Measurements from ENCODE around the gene ZDHHC1. TPM values are rescaled to one million over a fixed set of nuclear protein-coding genes. Genes with fewer than 3 reads are reported as not detected.
"Not testable (repeated sequence)": the region's sequence is repeated elsewhere in the genome, so short reads cannot be mapped to it uniquely, and the experiment has no call there.

The ZDHHC1 gene
- total RNA-seq, 1 experiment from 2014 or later = not detected

DNA sequence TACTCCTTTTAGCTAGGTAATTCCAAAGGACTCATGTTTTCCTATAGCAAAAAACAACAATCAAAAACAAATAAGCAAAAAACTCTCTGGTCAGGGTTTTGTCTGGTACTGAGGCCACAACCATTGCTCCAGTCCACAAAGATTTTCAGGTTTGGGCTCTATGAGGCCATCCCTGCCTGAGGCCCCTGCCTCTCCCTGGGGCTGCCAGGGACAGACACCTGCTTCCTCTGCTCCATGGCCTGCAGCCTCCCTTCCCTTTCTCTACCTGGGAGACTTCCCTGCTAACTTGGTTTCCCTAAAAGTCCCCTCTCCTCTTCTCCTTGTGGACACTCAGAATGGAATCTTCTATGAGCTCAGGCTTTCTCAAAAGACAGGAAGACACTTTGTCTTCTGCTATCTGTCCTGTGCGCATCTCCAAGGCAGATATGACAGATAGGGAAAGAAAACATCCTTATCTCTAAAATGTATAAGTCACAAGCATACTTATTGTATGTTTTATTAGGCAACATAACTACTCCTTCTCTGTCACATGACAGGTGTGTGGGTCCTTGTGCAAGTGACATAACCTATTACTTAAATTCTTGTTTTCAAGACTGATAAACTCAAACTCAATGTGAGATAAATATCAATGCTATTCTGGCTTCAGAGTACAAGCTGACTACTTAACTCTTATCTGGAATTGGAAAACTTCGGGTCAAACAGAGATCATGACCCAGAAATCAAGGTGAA, 1.2 kb upstream of the ZDHHC1 start:
- Histone ChIP-seq H3K9ac (ENCODE audit: low read length) (no peak overlapping the region), H3K27me3 (ENCODE audit: low read length) (no peaks in the 10 kb centered on the region), H3K9me3 (ENCODE audit: low read length) (no peaks in the 10 kb centered on the region), H3K36me3 (ENCODE audit: insufficient read depth, low read length) (no peaks in the 10 kb centered on the region), H3K4me3 (ENCODE audit: low read length) (no peak overlapping the region), H3K9me2 (replicated peaks; ENCODE audit: insufficient read depth, low read length) (no peaks in the 10 kb centered on the region), H3K27ac (ENCODE audit: low read length) (no peak overlapping the region), H3K4me2 (ENCODE audit: low read depth, low read length, poor library complexity, severe bottlenecking) (no peak overlapping the region), H3K79me2 (ENCODE audit: low read length) (no peaks in the 10 kb centered on the region), H3K4me1 (ENCODE audit: low read length) (no peaks in the 10 kb centered on the region), H4K20me1 (ENCODE audit: insufficient read depth, low read depth, low read length) (no peaks in the 10 kb centered on the region), H2AFZ (ENCODE audit: low read length) (no peak overlapping the region)
- DNase-seq = no peak

DNA sequence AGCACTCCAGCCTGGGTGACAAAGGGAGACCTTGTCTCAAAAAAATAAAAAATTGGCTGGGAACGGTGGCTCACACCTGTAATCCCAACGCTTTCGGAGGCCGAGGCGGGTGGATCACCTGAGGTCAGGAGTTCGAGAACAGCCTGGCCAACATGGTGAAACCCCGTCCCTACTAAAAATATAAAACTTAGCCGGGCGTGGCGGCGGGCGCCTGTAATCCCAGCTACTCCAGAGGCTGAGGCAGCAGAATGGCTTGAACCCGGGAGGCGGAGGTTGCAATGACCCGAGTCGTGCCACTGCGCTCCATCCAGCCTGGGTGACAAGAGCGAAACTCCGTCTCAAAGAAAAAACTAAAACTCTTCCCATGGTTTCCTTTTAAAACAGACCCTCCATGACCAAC, 856 bp downstream of the ZDHHC1 start:
- H3K4me3 ChIP-seq (ENCODE audit: low read length); H4K20me1 ChIP-seq (ENCODE audit: insufficient read depth, low read depth, low read length); H3K9ac ChIP-seq (ENCODE audit: low read length); H2AFZ ChIP-seq (ENCODE audit: low read length); DNase-seq; H3K79me2 ChIP-seq (ENCODE audit: low read length); H3K9me3 ChIP-seq (ENCODE audit: low read length); H3K9me2 ChIP-seq (replicated peaks; ENCODE audit: insufficient read depth, low read length); H3K27ac ChIP-seq (ENCODE audit: low read length); H3K36me3 ChIP-seq (ENCODE audit: insufficient read depth, low read length); H3K4me2 ChIP-seq (ENCODE audit: low read depth, low read length, poor library complexity, severe bottlenecking); H3K27me3 ChIP-seq (ENCODE audit: low read length); H3K4me1 ChIP-seq (ENCODE audit: low read length): not testable (repeated sequence)

- H4K20me1 ChIP-seq (ENCODE audit: insufficient read depth, low read depth, low read length) = no peaks in the 10 kb centered on the region
- H3K9me2 ChIP-seq (replicated peaks; ENCODE audit: insufficient read depth, low read length) = no peaks in the 10 kb centered on the region
- no peak overlapping the region for H3K9ac ChIP-seq (ENCODE audit: low read length)
- no peak for DNase-seq
- H3K36me3 ChIP-seq (ENCODE audit: insufficient read depth, low read length) = no peaks in the 10 kb centered on the region
- H3K79me2 ChIP-seq (ENCODE audit: low read length) = no peaks in the 10 kb centered on the region
- no peak overlapping the region for H3K27ac ChIP-seq (ENCODE audit: low read length)
- no peak overlapping the region for H3K4me3 ChIP-seq (ENCODE audit: low read length)
- H3K9me3 ChIP-seq (ENCODE audit: low read length) = no peaks in the 10 kb centered on the region
- no peak overlapping the region for H3K4me2 ChIP-seq (ENCODE audit: low read depth, low read length, poor library complexity, severe bottlenecking)
- no peak overlapping the region for H2AFZ ChIP-seq (ENCODE audit: low read length)
- no peaks in the 10 kb centered on the region for H3K27me3 ChIP-seq (ENCODE audit: low read length)
- no peaks in the 10 kb centered on the region for H3K4me1 ChIP-seq (ENCODE audit: low read length)
Observed at GRCh38 chr16:67413978-67414911, 2.0 kb downstream of the ZDHHC1 start.

DNA sequence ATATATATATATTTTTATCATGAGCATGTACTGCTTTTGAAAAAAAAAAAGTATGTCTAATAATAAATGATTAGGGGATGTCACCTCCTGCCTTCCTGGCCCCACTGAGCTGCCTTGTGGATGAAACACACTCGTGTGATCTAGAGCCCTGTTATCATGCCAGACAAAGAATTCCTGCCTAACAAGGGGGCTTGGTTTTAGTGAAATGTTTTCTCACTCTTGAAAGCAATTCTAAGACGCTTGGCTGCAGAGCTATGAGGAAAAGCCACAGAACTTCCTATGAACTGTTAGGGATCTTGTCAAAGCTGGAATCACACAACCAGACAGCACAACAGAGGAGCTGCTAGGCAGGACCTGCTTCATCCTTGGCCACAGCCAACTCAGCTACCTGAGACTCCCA, 4.0 kb downstream of the ZDHHC1 start:
- Histone ChIP-seq H3K27ac (ENCODE audit: low read length) (no peak overlapping the region), H3K9me3 (ENCODE audit: low read length) (no peaks in the 10 kb centered on the region), H3K4me2 (ENCODE audit: low read depth, low read length, poor library complexity, severe bottlenecking) (no peak overlapping the region), H4K20me1 (ENCODE audit: insufficient read depth, low read depth, low read length) (no peaks in the 10 kb centered on the region), H3K79me2 (ENCODE audit: low read length) (no peaks in the 10 kb centered on the region), H3K4me1 (ENCODE audit: low read length) (no peaks in the 10 kb centered on the region), H3K27me3 (ENCODE audit: low read length) (no peaks in the 10 kb centered on the region), H2AFZ (ENCODE audit: low read length) (no peak overlapping the region), H3K9me2 (replicated peaks; ENCODE audit: insufficient read depth, low read length) (no peaks in the 10 kb centered on the region), H3K9ac (ENCODE audit: low read length) (no peak overlapping the region), H3K4me3 (ENCODE audit: low read length) (no peak overlapping the region), H3K36me3 (ENCODE audit: insufficient read depth, low read length) (no peaks in the 10 kb centered on the region)
- DNase-seq = no peak

GRCh38 chr16:67411339-67411738, 4.9 kb downstream of the ZDHHC1 start:
- no peak overlapping the region for H2AFZ ChIP-seq (ENCODE audit: low read length)
- H3K4me3 ChIP-seq (ENCODE audit: low read length) = no peak overlapping the region
- no peaks in the 10 kb centered on the region for H3K79me2 ChIP-seq (ENCODE audit: low read length)
- H3K27me3 ChIP-seq (ENCODE audit: low read length) = no peaks in the 10 kb centered on the region
- no peaks in the 10 kb centered on the region for H4K20me1 ChIP-seq (ENCODE audit: insufficient read depth, low read depth, low read length)
- H3K9me2 ChIP-seq (replicated peaks; ENCODE audit: insufficient read depth, low read length) = no peaks in the 10 kb centered on the region
- H3K9me3 ChIP-seq (ENCODE audit: low read length) = no peaks in the 10 kb centered on the region
- no peak overlapping the region for H3K4me2 ChIP-seq (ENCODE audit: low read depth, low read length, poor library complexity, severe bottlenecking)
- H3K4me1 ChIP-seq (ENCODE audit: low read length) = no peaks in the 10 kb centered on the region
- no peak for DNase-seq
- H3K27ac ChIP-seq (ENCODE audit: low read length) = no peak overlapping the region
- H3K36me3 ChIP-seq (ENCODE audit: insufficient read depth, low read length) = no peaks in the 10 kb centered on the region
- H3K9ac ChIP-seq (ENCODE audit: low read length) = no peak overlapping the region

DNA sequence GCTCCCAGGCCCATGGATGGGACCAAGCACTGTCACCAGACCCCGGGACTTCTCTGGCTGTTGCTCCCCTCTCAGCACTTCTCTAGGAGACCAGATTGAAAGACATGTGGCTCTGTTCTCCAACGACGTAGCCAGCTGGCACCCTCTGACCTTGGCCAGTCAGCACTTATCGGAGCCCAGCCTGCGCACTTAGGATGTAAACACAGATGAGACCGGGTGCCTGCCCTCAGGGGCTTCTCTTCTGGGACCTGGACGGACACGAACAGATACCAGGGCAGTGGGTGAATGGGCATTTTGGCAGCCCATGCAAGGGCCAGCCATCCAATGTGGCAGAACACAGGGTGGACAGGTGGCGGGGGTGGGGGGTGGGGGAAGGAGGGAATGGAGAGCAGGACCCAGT, 6.6 kb downstream of the ZDHHC1 start:
- Histone ChIP-seq H3K9me3 (ENCODE audit: low read length) (no peaks in the 10 kb centered on the region), H3K27me3 (ENCODE audit: low read length) (no peaks in the 10 kb centered on the region), H3K4me3 (ENCODE audit: low read length) (no peak overlapping the region), H3K9ac (ENCODE audit: low read length) (no peak overlapping the region), H4K20me1 (ENCODE audit: insufficient read depth, low read depth, low read length) (no peaks in the 10 kb centered on the region), H3K9me2 (replicated peaks; ENCODE audit: insufficient read depth, low read length) (no peaks in the 10 kb centered on the region), H3K27ac (ENCODE audit: low read length) (no peak overlapping the region), H3K36me3 (ENCODE audit: insufficient read depth, low read length) (no peaks in the 10 kb centered on the region), H2AFZ (ENCODE audit: low read length) (no peak overlapping the region), H3K4me1 (ENCODE audit: low read length) (no peaks in the 10 kb centered on the region), H3K4me2 (ENCODE audit: low read depth, low read length, poor library complexity, severe bottlenecking) (no peak overlapping the region), H3K79me2 (ENCODE audit: low read length) (no peaks in the 10 kb centered on the region)
- DNase-seq = no peak

GRCh38 chr16:67407788-67408452, 8.4 kb downstream of the ZDHHC1 start:
- DNase-seq = no peak
- H3K4me2 ChIP-seq (ENCODE audit: low read depth, low read length, poor library complexity, severe bottlenecking) = no peak overlapping the region
- no peaks in the 10 kb centered on the region for H3K9me2 ChIP-seq (replicated peaks; ENCODE audit: insufficient read depth, low read length)
- H3K79me2 ChIP-seq (ENCODE audit: low read length) = no peaks in the 10 kb centered on the region
- no peaks in the 10 kb centered on the region for H4K20me1 ChIP-seq (ENCODE audit: insufficient read depth, low read depth, low read length)
- no peaks in the 10 kb centered on the region for H3K27me3 ChIP-seq (ENCODE audit: low read length)
- no peaks in the 10 kb centered on the region for H3K9me3 ChIP-seq (ENCODE audit: low read length)
- no peak overlapping the region for H3K27ac ChIP-seq (ENCODE audit: low read length)
- H3K4me1 ChIP-seq (ENCODE audit: low read length) = no peaks in the 10 kb centered on the region
- H3K9ac ChIP-seq (ENCODE audit: low read length) = no peak overlapping the region
- no peak overlapping the region for H3K4me3 ChIP-seq (ENCODE audit: low read length)
- H3K36me3 ChIP-seq (ENCODE audit: insufficient read depth, low read length) = no peaks in the 10 kb centered on the region
- H2AFZ ChIP-seq (ENCODE audit: low read length) = no peak overlapping the region

- H3K9me3 ChIP-seq (ENCODE audit: low read length) = no peaks in the 10 kb centered on the region
- no peaks in the 10 kb centered on the region for H3K4me1 ChIP-seq (ENCODE audit: low read length)
- no peak for DNase-seq
- H4K20me1 ChIP-seq (ENCODE audit: insufficient read depth, low read depth, low read length) = no peaks in the 10 kb centered on the region
- H3K9me2 ChIP-seq (replicated peaks; ENCODE audit: insufficient read depth, low read length) = no peaks in the 10 kb centered on the region
- no peak overlapping the region for H2AFZ ChIP-seq (ENCODE audit: low read length)
- no peak overlapping the region for H3K27ac ChIP-seq (ENCODE audit: low read length)
- no peaks in the 10 kb centered on the region for H3K79me2 ChIP-seq (ENCODE audit: low read length)
- H3K4me2 ChIP-seq (ENCODE audit: low read depth, low read length, poor library complexity, severe bottlenecking) = no peak overlapping the region
- H3K36me3 ChIP-seq (ENCODE audit: insufficient read depth, low read length) = no peaks in the 10 kb centered on the region
- no peak overlapping the region for H3K9ac ChIP-seq (ENCODE audit: low read length)
- H3K27me3 ChIP-seq (ENCODE audit: low read length) = no peaks in the 10 kb centered on the region
- H3K4me3 ChIP-seq (ENCODE audit: low read length) = no peak overlapping the region
Observed at GRCh38 chr16:67407176-67407787, 9.0 kb downstream of the ZDHHC1 start.

Data from Karpas-422 (cell line).